Measurements from ENCODE around the gene ALDH1A2. TPM values are rescaled to one million over a fixed set of nuclear protein-coding genes. Genes with fewer than 3 reads are reported as not detected.

ALDH1A2 gene
- total RNA-seq, result 2.3 and 38.1 TPM in 2 replicates

GRCh38 chr15:58065445-58066041 lies at the start of gene ALDH1A2:
Gene ALDH1A2 (minus strand): TSS chr15:58065711. CDS start chr15:58065650, 61 bp downstream.

Other genes starting within 250 kb of the ALDH1A2 start
- 0.07 TPM in 1 of 2 replicates, not detected in the other for gene AQP9, start 72.7 kb upstream of the ALDH1A2 start, total RNA-seq